ENCODE measurements around the gene SH3PXD2A. TPM values are rescaled to one million over a fixed set of nuclear protein-coding genes. Genes with fewer than 3 reads are reported as not detected.
A peak's percentile ranks its signal among the peaks of the same experiment; 100 is the strongest.

Gene SH3PXD2A
- total and polyA plus RNA-seq, 7 experiments from 2014 or later: 0.54 to 20.5 (median 9.9) TPM

DNA sequence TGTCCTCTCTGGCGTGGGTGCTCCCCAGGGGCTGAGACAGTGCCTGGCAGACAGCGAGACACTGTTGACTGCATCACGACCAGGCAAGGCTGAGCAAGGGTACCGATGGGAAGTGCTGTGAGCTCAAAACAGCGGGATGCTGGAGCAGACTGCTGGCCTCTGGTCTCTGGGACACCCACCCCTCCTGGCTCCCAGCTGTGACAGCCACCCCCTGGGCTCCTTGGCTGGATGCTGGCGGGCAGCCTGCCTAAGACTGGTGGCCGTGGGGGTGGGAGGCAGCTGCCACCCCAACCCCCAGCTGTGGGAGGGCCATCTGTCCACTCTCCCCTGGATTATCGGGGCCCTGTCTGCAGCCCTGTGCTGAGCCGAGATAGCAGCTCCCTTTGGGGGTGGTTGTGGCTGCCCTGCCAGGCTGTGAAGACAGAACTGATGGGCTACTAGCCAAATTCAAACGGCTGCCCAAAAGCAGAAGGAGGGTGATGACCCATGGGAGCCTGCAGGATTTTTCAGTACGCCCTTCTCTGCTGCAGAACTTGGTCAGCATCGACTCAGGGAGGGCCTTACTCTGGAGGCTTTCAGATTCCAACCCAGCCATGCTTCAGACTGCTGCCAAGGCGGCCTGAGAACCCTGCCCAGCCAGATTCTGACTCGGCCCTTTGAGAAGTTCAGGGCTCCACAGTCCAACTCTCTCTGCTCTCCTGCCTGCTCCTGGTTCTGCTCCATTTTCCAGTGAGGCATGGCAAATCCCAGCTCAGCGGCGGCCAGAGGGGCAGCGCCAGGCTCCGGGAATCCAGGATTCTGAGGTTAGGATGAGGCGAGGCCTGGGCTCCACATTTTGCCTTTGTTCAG, 236.6 kb downstream of the SH3PXD2A start:
- Histone ChIP-seq H3K36me3 (ENCODE audit: control insufficient read depth in 2 of 3, insufficient read depth in 3 of 3, low read length in 3 of 3) (peaks cover 0 to 11% (median 0%) of the 10 kb centered on the region in 3 experiments), H3K27ac (ENCODE audit: low read depth, low read length) (no peak overlapping the region), H3K9me3 (ENCODE audit: control insufficient read depth in 2 of 3, low read length in 3 of 3) (no peaks in the 10 kb centered on the region), H3K4me3 (ENCODE audit: low read length) (no peak overlapping the region), H3K4me1 (ENCODE audit: control insufficient read depth in 2 of 2, insufficient read depth in 2 of 2, low read length in 2 of 2) (no peaks in the 10 kb centered on the region), H3K27me3 (ENCODE audit: control insufficient read depth in 2 of 2, insufficient read depth in 2 of 2, low read length in 2 of 2) (no peaks in the 10 kb centered on the region)
- Mint-ChIP-seq H3K4me1 (peaks cover 0 to 5% (median 0%) of the 10 kb centered on the region in 7 donors), H3K36me3 (peaks cover 0 to 8% (median 3%) of the 10 kb centered on the region in 5 donors), H3K9me3 (no peaks in the 10 kb centered on the region), H3K27ac (no peak overlapping the region), H3K27me3 (no peaks in the 10 kb centered on the region), H3K4me3 (no peak overlapping the region)
- POLR2A ChIA-PET: interaction anchor here (0.5 to 1.2 kb wide), 2 partner anchors 12 to 230 kb away, joined by 3 to 4 read pairs; no protein-coding TSS in a partner anchor
- CTCF ChIA-PET: interaction anchor here (0.8 kb wide), 1 partner anchor 67 kb away, joined by 4 read pairs; no protein-coding TSS in a partner anchor
- intact Hi-C loops (cut with micrococcal nuclease): no loop called here
- ATAC-seq (no peak), DNase-seq (no peak)

- Mint-ChIP-seq H3K4me1 (peaks cover 0 to 5% (median 0%) of the 10 kb centered on the region in 7 donors), H3K4me3 (no peak overlapping the region), H3K27me3 (no peaks in the 10 kb centered on the region), H3K36me3 (peaks cover 0 to 14% (median 3%) of the 10 kb centered on the region in 5 donors), H3K27ac (peak overlapping the region in 1 of 9 donors; percentile 14), H3K9me3 (no peaks in the 10 kb centered on the region)
- Histone ChIP-seq H3K36me3 (ENCODE audit: control insufficient read depth in 2 of 3, insufficient read depth in 3 of 3, low read length in 3 of 3) (peaks cover 0 to 11% (median 0%) of the 10 kb centered on the region in 3 experiments), H3K4me3 (ENCODE audit: low read length) (no peak overlapping the region), H3K9me3 (ENCODE audit: control insufficient read depth in 2 of 3, low read length in 3 of 3) (no peaks in the 10 kb centered on the region), H3K27me3 (ENCODE audit: control insufficient read depth in 2 of 2, insufficient read depth in 2 of 2, low read length in 2 of 2) (no peaks in the 10 kb centered on the region), H3K4me1 (ENCODE audit: control insufficient read depth in 2 of 2, insufficient read depth in 2 of 2, low read length in 2 of 2) (no peaks in the 10 kb centered on the region), H3K27ac (ENCODE audit: low read depth, low read length) (no peak overlapping the region)
- ATAC-seq (no peak), DNase-seq (no peak)
- intact Hi-C loops (cut with micrococcal nuclease): no loop called here
- POLR2A ChIA-PET: interaction anchor here (0.5 to 1.2 kb wide), 2 partner anchors 13 to 231 kb away, joined by 3 to 4 read pairs; no protein-coding TSS in a partner anchor
- CTCF ChIA-PET: interaction anchor here (0.8 kb wide), 1 partner anchor 22 kb away, joined by 4 read pairs; no protein-coding TSS in a partner anchor
These were observed 237.6 kb downstream of the SH3PXD2A start for GRCh38 chr10:103617602-103618385.

DNA sequence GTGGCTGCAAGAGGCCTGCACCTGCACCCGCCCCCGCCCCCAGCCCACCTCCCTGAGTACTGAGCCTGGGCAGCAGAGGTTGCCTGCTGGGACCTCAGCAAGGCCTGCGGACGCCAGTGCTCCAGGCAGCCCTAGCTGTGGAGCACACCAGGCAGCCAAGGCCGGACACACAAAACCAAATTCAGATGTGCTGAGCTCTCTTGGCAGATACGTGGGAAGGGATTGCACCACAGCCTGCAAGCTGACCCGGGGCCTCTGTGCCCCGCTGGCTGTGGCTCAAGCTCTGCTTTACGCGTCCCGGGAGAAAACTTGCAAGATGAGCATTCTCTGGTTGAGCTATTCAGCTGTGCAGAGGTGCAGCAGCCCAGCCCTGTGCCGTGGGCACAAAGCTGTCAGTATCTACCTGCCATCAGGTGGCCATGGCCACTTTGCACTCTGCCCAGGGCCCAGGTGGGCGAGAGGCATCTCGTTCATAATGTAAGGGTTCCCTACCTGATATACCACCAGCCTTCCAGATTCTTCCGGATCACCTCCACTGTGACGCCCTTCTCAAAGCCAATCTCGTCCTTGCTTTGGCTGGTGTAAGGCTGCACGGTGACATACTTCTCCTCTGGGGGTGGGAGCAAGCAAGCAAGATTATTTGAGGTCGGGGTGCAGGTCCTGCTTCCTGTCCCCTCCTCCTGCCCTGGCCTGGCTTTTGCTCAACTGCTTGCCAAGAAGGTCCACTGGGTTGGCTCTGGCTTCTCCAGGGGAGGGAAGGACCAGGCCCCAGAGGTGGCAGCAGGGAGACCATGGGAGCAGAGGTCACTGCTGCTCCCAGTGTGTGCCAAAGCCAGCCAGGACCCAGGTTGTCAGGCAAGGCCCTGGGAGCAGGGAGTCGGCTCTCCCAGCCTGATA, 238.4 kb downstream of the SH3PXD2A start:
- POLR2A ChIA-PET: no interaction called here
- CTCF ChIA-PET: no interaction called here

DNA sequence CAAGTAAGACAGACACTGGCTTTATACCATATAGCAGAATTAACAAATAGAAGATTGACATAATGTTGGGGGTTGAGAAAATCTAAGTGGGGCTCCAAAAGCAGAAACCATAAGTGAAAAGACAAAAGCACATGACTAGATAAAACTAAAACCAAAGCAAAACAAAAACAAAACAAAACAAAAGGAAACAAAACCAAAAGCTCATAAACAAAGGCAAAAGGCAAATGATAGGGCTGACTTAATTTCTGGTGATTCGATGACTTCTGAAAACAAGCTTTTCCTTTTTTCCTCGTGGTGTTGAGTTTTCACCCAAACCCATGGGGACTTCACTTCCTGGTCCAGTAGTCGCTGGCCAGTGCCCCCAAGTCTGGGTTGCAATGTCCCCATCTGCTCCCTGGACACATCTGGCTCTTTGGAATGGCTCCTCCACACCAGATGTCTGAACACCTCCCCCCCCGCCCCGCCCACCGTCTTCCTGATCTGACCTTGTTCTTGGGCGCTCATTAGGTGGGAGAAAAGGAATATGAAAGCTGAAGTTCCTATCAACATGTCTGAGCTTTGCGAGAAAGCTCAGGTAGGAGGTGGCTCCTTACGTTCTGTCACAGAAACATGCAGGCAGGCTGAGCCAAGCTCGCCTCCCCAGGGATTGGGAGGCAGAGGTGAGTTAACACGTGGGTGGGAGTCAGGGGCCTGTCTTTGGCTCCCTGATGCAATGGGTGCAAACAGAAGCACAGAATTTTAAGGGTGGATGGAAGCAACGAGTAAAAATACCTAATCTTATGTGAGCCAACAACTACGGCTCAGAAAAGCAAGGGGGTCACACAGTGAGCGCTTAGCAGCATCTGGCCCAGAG, 240.8 kb downstream of the SH3PXD2A start:
- intact Hi-C loops (cut with micrococcal nuclease): no loop called here
- DNase-seq (no peak), ATAC-seq (no peak)
- Mint-ChIP-seq H3K27ac (peak overlapping the region in 2 of 9 donors; percentile 3 to 11), H3K4me3 (no peak overlapping the region), H3K27me3 (no peaks in the 10 kb centered on the region), H3K9me3 (no peaks in the 10 kb centered on the region), H3K36me3 (peaks cover under 1 to 13% (median 3%) of the 10 kb centered on the region in 5 donors), H3K4me1 (peaks cover 0 to 5% (median 0%) of the 10 kb centered on the region in 7 donors)
- H3K36me3 ChIP-seq (ENCODE audit: control insufficient read depth in 2 of 3, insufficient read depth in 3 of 3, low read length in 3 of 3): peaks cover 0 to 11% (median 0%) of the 10 kb centered on the region in 3 experiments
- no peak overlapping the region for H3K27ac ChIP-seq (ENCODE audit: low read depth, low read length)
- H3K4me1 ChIP-seq (ENCODE audit: control insufficient read depth in 2 of 2, insufficient read depth in 2 of 2, low read length in 2 of 2): no peaks in the 10 kb centered on the region
- CTCF ChIA-PET: interaction anchor here (0.6 kb wide), 1 partner anchor 104 kb away, joined by 3 read pairs; no protein-coding TSS in a partner anchor
- H3K9me3 ChIP-seq (ENCODE audit: control insufficient read depth in 2 of 3, low read length in 3 of 3): no peaks in the 10 kb centered on the region
- POLR2A ChIA-PET: no interaction called here
- H3K27me3 ChIP-seq (ENCODE audit: control insufficient read depth in 2 of 2, insufficient read depth in 2 of 2, low read length in 2 of 2): no peaks in the 10 kb centered on the region
- H3K4me3 ChIP-seq (ENCODE audit: low read length): no peak overlapping the region

More for the DNA sequence above, 238.4 kb downstream of the SH3PXD2A start:
- Histone ChIP-seq H3K27me3 (ENCODE audit: control insufficient read depth in 2 of 2, insufficient read depth in 2 of 2, low read length in 2 of 2) (no peaks in the 10 kb centered on the region), H3K4me3 (ENCODE audit: low read length) (no peak overlapping the region), H3K36me3 (ENCODE audit: control insufficient read depth in 2 of 3, insufficient read depth in 3 of 3, low read length in 3 of 3) (peaks cover 0 to 11% (median 0%) of the 10 kb centered on the region in 3 experiments), H3K9me3 (ENCODE audit: control insufficient read depth in 2 of 3, low read length in 3 of 3) (no peaks in the 10 kb centered on the region), H3K27ac (ENCODE audit: low read depth, low read length) (no peak overlapping the region), H3K4me1 (ENCODE audit: control insufficient read depth in 2 of 2, insufficient read depth in 2 of 2, low read length in 2 of 2) (no peaks in the 10 kb centered on the region)
- peaks cover 0 to 5% (median 0%) of the 10 kb centered on the region in 7 donors for H3K4me1 Mint-ChIP-seq
- no peak overlapping the region for H3K4me3 Mint-ChIP-seq
- H3K27ac Mint-ChIP-seq: peak overlapping the region in 1 of 9 donors; percentile 87
- intact Hi-C loops (cut with micrococcal nuclease): no loop called here
- peaks cover 0 to 14% (median 3%) of the 10 kb centered on the region in 5 donors for H3K36me3 Mint-ChIP-seq
- H3K9me3 Mint-ChIP-seq: no peaks in the 10 kb centered on the region
- H3K27me3 Mint-ChIP-seq: no peaks in the 10 kb centered on the region
- no peak for ATAC-seq
- DNase-seq: no peak

DNA sequence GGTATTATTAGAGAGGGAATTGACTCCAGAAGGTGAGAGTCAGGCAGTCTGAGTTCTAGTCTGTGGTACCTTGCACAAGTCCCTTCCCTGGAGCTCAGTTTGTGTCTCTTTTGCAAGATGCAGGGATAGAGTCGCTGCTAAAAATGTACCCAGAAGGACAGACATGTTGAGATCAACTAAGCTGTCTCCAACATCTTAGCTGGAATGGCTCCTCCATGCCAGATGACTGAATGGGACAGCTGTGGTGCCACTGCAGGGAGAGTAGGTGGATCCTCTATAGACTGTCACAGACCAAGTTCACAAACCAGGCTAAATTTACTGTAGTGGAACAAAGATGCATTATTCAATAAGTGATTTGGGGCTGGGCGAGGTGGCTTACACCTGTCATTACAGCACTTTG, 241.8 kb downstream of the SH3PXD2A start:
- H3K4me1 ChIP-seq (ENCODE audit: control insufficient read depth in 2 of 2, insufficient read depth in 2 of 2, low read length in 2 of 2): no peaks in the 10 kb centered on the region
- intact Hi-C loops (cut with micrococcal nuclease): no loop called here
- Mint-ChIP-seq H3K27me3 (no peaks in the 10 kb centered on the region), H3K4me3 (no peak overlapping the region), H3K9me3 (no peaks in the 10 kb centered on the region), H3K4me1 (peaks cover 0 to 5% (median 0%) of the 10 kb centered on the region in 7 donors), H3K27ac (no peak overlapping the region), H3K36me3 (peaks cover 3 to 13% (median 5%) of the 10 kb centered on the region in 5 donors)
- no peak overlapping the region for H3K27ac ChIP-seq (ENCODE audit: low read depth, low read length)
- peaks cover 0 to 9% (median 0%) of the 10 kb centered on the region in 3 experiments for H3K36me3 ChIP-seq (ENCODE audit: control insufficient read depth in 2 of 3, insufficient read depth in 3 of 3, low read length in 3 of 3)
- no peak overlapping the region for H3K4me3 ChIP-seq (ENCODE audit: low read length)
- DNase-seq (no peak), ATAC-seq (no peak)
- CTCF ChIA-PET: no interaction called here
- POLR2A ChIA-PET: no interaction called here
- H3K27me3 ChIP-seq (ENCODE audit: control insufficient read depth in 2 of 2, insufficient read depth in 2 of 2, low read length in 2 of 2): no peaks in the 10 kb centered on the region
- H3K9me3 ChIP-seq (ENCODE audit: control insufficient read depth in 2 of 3, low read length in 3 of 3): no peaks in the 10 kb centered on the region
